CD8-positive, alpha-beta memory T cell (primary cell): ENCODE measurements around the gene POPDC2. TPM values are rescaled to one million over a fixed set of nuclear protein-coding genes. Genes with fewer than 3 reads are reported as not detected.

Source experiments
- CTCF ChIA-PET: fragments of 350-600 bp; sonication (Branson Sonifier 250); formaldehyde crosslinking; loops from one replicate; lab custom pipeline; 2021; ENCODE audit warnings: antibody characterized with exemption; lab: Charles Lee
- POLR2A ChIA-PET: fragments of 350-600 bp; sonication (Branson Sonifier 250); formaldehyde crosslinking; loops from one replicate; lab custom pipeline; 2021; ENCODE audit warnings: antibody characterized with exemption; lab: Charles Lee
- DNase-seq, 5 donors: peaks; one replicate each; pipeline versions ENCODE4 v3.0.0 to v3.0.0-alpha.2; 2020 to 2022; ENCODE audit warnings: mixed read lengths in 1 of 5
- H3K27ac ChIP-seq: one replicate; pipeline ENCODE4 v1.7.0; 2013; ENCODE audit warnings: low read depth, mild to moderate bottlenecking, low read length, moderate library complexity
- H3K27me3 ChIP-seq: 2 replicates; pipeline ENCODE4 v1.7.0; 2013; ENCODE audit warnings: low read length, mild to moderate bottlenecking; ENCODE audit not compliant: insufficient read depth, poor library complexity, severe bottlenecking
- H3K36me3 ChIP-seq: 2 replicates; pipeline ENCODE4 v1.7.0; 2013; ENCODE audit warnings: mild to moderate bottlenecking, low read length, moderate library complexity; ENCODE audit not compliant: insufficient read depth
- H3K4me1 ChIP-seq: 2 replicates; pipeline ENCODE4 v1.7.0; 2013; ENCODE audit warnings: mild to moderate bottlenecking, low read length, moderate library complexity; ENCODE audit not compliant: insufficient read depth
- H3K4me3 ChIP-seq: 2 replicates; pipeline ENCODE4 v1.7.0; 2013; ENCODE audit warnings: mild to moderate bottlenecking, low read length
- H3K9me3 ChIP-seq: 2 replicates; pipeline ENCODE4 v1.7.0; 2013; ENCODE audit warnings: mild to moderate bottlenecking, low read length
- H3K27ac Mint-ChIP-seq, 8 donors: one replicate each; pipeline ENCODE4 v1.8.0; 2020 to 2021; ENCODE audit warnings: mixed read lengths in 8 of 8, mild to moderate bottlenecking in 6 of 8, inconsistent platforms in 3 of 8, moderate library complexity in 3 of 8
- H3K27me3 Mint-ChIP-seq, 2 donors: one replicate each; pipeline ENCODE4 v1.8.0; 2020 to 2021; ENCODE audit warnings: mixed read lengths in 2 of 2, mild to moderate bottlenecking in 1 of 2, moderate library complexity in 1 of 2
- H3K36me3 Mint-ChIP-seq, 3 donors: one replicate each; pipeline ENCODE4 v1.8.0; 2020 to 2021; ENCODE audit warnings: mixed read lengths in 3 of 3, inconsistent platforms in 1 of 3, mild to moderate bottlenecking in 1 of 3
- H3K4me1 Mint-ChIP-seq, 3 donors: one replicate each; pipeline ENCODE4 v1.8.0; 2020 to 2021; ENCODE audit warnings: mixed read lengths in 3 of 3, inconsistent platforms in 1 of 3, mild to moderate bottlenecking in 1 of 3
- H3K4me3 Mint-ChIP-seq, 7 donors: one replicate each; pipeline ENCODE4 v1.8.0; 2020 to 2021; ENCODE audit warnings: mixed read lengths in 7 of 7, mild to moderate bottlenecking in 6 of 7, moderate library complexity in 4 of 7, inconsistent platforms in 2 of 7
- H3K9me3 Mint-ChIP-seq, 5 donors: one replicate each; pipeline ENCODE4 v1.8.0; 2020 to 2022; ENCODE audit warnings: mixed read lengths in 5 of 5, mild to moderate bottlenecking in 3 of 5, moderate library complexity in 2 of 5, inconsistent platforms in 1 of 5
- polyA plus RNA-seq: library from polyadenylated mRNA; unstranded; fragments of 300-500 nt; fragmentation: Illumina TruSeq; gene quantifications from one replicate; pipeline ENCODE4 v1.2.3, GENCODE V29; 2021
- total RNA-seq, 2 experiments: library from RNA; stranded (reverse); gene quantifications; one replicate each; pipeline ENCODE4 v1.2.3, GENCODE V29; 2021

The POPDC2 gene
- total and polyA plus RNA-seq, 3 experiments from 2014 or later = 2.0 to 3.2 (median 2.2) TPM

DNA sequence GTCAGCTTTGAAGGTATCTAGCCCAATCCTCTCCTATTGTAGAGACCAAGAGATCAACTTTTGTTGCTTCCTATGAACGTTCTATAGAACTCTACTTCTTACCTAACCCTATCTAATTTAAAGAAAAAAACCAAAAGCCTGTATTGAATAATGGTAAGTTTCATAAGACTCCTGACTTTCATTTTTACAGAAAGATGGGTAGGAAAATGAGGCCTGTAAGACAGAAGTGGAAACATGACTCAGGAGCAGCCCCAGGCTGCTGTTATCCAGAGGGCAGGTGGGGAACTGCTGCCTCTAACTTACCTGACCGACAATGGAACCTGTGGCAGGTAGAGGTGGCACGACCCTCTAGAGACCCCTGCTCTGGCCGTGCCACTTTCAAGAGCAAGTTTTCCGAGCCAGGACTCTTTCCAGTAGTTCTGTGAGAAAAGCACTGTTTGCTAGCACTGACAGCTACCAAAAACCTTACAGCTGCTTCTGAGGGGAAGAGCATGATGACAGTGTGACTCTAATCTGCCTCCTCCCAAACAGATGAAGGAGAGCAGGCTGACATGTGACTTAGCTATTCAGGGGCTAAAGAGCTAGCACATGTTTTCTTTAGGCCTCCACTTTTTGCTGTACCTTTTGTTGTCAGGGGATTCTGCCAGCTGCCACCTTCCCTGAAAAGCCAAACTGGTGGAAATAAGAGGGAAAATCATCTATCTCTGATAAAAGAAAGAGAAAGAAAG, 17.5 kb downstream of the POPDC2 start:
- no peaks in the 10 kb centered on the region for H3K27me3 ChIP-seq
- Mint-ChIP-seq H3K4me3 (no peak overlapping the region), H3K9me3 (no peaks in the 10 kb centered on the region), H3K27ac (no peak overlapping the region), H3K4me1 (peaks cover 0 to 9% (median 4%) of the 10 kb centered on the region in 3 donors), H3K36me3 (peaks cover 6 to 59% (median 18%) of the 10 kb centered on the region in 3 donors), H3K27me3 (no peaks in the 10 kb centered on the region)
- H3K4me1 ChIP-seq = no peaks in the 10 kb centered on the region
- ChIA-PET POLR2A (no interaction called here), CTCF (no interaction called here)
- no peak overlapping the region for H3K4me3 ChIP-seq
- H3K27ac ChIP-seq = no peak overlapping the region
- H3K36me3 ChIP-seq = no peaks in the 10 kb centered on the region
- H3K9me3 ChIP-seq = no peaks in the 10 kb centered on the region
- no peak for DNase-seq

DNA sequence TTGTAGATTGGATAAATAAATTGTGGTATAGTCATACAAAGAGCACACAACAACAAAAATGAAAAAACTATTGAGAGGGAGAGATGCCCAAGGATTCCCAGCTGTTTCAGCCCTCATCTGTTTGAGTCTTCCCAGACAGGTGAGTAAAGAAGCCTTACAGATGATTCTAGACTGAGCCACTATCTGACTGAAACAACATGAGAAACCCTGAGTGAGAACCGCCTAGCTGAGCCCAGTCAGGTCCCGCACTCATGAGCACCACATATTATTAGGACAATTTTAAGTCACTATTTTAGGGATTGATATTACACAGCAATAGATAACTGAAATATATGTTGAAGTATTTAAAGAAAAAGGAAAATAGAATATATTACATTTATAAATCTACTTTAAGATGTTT, 19.0 kb downstream of the POPDC2 start:
- ChIA-PET POLR2A (interaction anchor here (0.7 kb wide), 1 partner anchor 590 kb away, joined by 11 read pairs; no protein-coding TSS in a partner anchor), CTCF (no interaction called here)
- peaks cover 0 to 9% (median 4%) of the 10 kb centered on the region in 3 donors for H3K4me1 Mint-ChIP-seq

DNA sequence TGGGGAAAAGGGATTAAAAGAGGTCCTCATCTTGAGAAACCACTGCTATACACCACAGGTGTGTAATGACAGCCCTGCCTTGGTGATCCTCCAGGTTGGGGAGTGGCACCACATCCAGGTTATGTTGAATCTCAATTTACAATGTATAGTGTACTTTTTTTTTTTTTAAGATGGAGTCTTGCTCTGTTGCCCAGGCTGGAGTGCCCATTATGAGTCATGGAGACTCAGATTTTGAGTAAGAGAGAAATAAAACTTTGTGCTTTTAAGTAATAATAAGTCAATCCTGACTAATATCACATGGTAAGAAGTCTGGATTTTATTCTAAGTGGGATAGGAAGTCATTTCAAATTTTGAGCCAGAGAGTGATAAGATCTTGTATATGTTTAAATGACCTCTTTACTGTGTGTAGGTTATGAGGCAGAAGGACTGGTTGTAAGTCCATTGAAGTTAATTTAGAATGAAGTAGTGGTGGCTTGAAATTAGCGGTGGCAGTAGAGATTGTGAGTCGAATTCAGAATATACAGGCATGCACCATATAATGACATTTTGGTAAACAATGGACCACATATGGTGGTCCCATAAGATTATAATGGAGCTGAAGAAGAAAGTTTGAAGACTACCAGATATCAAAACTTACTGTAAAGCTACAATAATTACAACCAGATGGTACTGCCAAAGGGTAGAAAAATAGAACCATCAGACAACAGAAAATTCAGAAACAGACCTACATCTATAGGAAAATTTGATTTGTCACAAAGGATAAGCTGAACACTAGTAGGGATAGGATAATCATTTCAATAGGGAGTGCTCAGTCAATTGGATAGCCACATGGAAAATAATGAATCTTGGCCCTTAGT, 20.7 kb downstream of the POPDC2 start:
- Mint-ChIP-seq H3K9me3 (no peaks in the 10 kb centered on the region), H3K4me3 (no peak overlapping the region), H3K27me3 (no peaks in the 10 kb centered on the region), H3K27ac (no peak overlapping the region), H3K4me1 (peaks cover 0 to 9% (median 4%) of the 10 kb centered on the region in 3 donors), H3K36me3 (peaks cover 0 to 32% (median 12%) of the 10 kb centered on the region in 3 donors)
- Histone ChIP-seq H3K4me1 (no peaks in the 10 kb centered on the region), H3K4me3 (no peak overlapping the region), H3K36me3 (no peaks in the 10 kb centered on the region), H3K27ac (no peak overlapping the region), H3K9me3 (no peaks in the 10 kb centered on the region), H3K27me3 (no peaks in the 10 kb centered on the region)
- CTCF ChIA-PET = no interaction called here
- POLR2A ChIA-PET = no interaction called here
- no peak for DNase-seq

More for the DNA sequence above, 19.0 kb downstream of the POPDC2 start:
- no peak for DNase-seq
- no peaks in the 10 kb centered on the region for H3K4me1 ChIP-seq
- H3K9me3 ChIP-seq = no peaks in the 10 kb centered on the region
- H3K27me3 ChIP-seq = no peaks in the 10 kb centered on the region
- peaks cover under 1 to 44% (median 13%) of the 10 kb centered on the region in 3 donors for H3K36me3 Mint-ChIP-seq
- no peak overlapping the region for H3K4me3 Mint-ChIP-seq
- no peak overlapping the region for H3K4me3 ChIP-seq
- H3K27me3 Mint-ChIP-seq = no peaks in the 10 kb centered on the region
- no peaks in the 10 kb centered on the region for H3K9me3 Mint-ChIP-seq
- no peak overlapping the region for H3K27ac Mint-ChIP-seq
- H3K36me3 ChIP-seq = no peaks in the 10 kb centered on the region
- H3K27ac ChIP-seq = no peak overlapping the region

DNA sequence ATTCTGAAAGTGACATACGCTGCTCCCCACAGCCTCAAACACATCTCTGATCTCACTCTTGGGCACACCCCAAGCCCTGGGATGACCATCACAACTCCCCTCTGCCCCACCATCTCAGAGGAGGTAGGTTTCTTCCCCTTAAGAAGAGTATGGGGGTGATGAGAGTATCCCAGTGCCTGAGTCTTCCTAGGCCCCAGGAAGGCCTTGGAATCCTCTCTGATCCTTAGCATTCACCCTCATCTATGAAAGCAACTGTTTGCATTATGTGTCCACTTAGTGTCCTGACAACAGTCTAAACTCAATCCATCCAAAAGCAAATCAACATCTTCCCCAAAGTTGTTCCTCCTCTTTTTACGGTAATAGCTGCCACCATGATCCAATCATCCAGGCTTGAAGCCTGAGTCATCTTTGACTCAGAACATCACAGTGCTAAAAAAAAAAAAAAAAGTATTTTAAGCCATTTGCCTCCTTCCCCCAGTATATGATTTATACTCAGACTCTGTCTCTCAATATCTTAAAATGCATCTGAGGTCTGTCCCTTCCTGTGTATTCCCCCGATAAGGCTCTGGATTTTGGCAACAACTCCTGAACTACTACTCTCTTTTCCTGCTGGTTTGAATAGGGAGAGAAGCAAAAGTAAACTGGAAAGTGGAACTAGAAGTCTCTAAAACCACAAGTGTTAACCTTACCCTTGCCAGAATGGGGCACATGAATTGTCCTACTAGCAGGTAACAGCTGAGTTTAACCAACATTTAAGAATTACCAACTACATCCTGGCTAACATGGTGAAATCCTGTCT, 22.5 kb downstream of the POPDC2 start:
- no peaks in the 10 kb centered on the region for H3K27me3 Mint-ChIP-seq
- Histone ChIP-seq H3K27me3 (no peaks in the 10 kb centered on the region), H3K9me3 (no peaks in the 10 kb centered on the region), H3K4me1 (no peaks in the 10 kb centered on the region), H3K4me3 (no peak overlapping the region), H3K36me3 (no peaks in the 10 kb centered on the region), H3K27ac (no peak overlapping the region)
- H3K4me1 Mint-ChIP-seq = peaks cover 0 to 9% (median 4%) of the 10 kb centered on the region in 3 donors
- DNase-seq = no peak
- peaks cover 0 to 18% (median 5%) of the 10 kb centered on the region in 3 donors for H3K36me3 Mint-ChIP-seq
- CTCF ChIA-PET = no interaction called here
- peak overlapping the region in 1 of 7 donors; percentile 10 for H3K4me3 Mint-ChIP-seq
- POLR2A ChIA-PET = no interaction called here
- H3K27ac Mint-ChIP-seq = peak overlapping the region in 1 of 8 donors; percentile 35
- H3K9me3 Mint-ChIP-seq = no peaks in the 10 kb centered on the region

DNA sequence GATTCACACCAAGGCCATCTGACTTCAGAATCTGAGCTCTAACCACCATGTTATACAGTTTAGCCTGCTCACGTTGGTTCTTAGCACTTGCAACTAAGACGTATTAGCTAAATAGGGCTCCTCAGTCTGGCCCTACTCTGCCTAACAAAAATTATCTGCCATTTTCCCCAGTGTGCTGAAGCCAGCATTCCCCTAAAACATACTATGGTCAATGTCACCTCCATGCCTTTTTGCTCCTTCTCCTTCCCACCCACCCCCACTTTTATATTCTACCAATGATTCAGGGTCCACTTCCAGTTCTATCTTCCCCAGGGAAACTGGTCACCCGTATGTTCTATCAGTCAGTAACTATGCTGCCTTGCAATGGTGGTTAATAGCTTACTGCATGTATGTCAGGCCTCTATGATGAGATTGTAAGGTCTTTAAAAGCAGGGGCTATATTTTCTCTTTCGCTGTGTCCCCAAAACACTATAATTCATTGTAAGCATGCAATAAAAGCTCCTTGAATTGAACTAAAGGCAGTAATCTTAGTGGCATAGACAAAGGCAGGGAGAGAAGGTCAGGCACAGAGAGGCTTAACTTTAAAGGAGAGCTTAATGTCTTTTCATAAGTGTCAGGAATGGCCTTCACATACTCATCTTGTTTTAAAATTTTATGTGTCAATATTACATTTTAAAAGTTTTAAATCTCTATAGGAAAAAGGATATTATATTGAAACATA, 23.3 kb downstream of the POPDC2 start:
- Mint-ChIP-seq H3K27me3 (peaks cover 0 to 5% of the 10 kb centered on the region in 2 donors), H3K27ac (peak overlapping the region in 1 of 8 donors; percentile 74), H3K4me1 (peaks cover 0 to 9% (median 4%) of the 10 kb centered on the region in 3 donors), H3K36me3 (peaks cover 0 to 10% (median 5%) of the 10 kb centered on the region in 3 donors), H3K9me3 (no peaks in the 10 kb centered on the region), H3K4me3 (no peak overlapping the region)
- H3K4me1 ChIP-seq = no peaks in the 10 kb centered on the region
- ChIA-PET POLR2A (no interaction called here), CTCF (no interaction called here)
- H3K27ac ChIP-seq = no peak overlapping the region
- no peaks in the 10 kb centered on the region for H3K9me3 ChIP-seq
- H3K36me3 ChIP-seq = no peaks in the 10 kb centered on the region
- H3K27me3 ChIP-seq = no peaks in the 10 kb centered on the region
- no peak for DNase-seq
- H3K4me3 ChIP-seq = no peak overlapping the region

DNA sequence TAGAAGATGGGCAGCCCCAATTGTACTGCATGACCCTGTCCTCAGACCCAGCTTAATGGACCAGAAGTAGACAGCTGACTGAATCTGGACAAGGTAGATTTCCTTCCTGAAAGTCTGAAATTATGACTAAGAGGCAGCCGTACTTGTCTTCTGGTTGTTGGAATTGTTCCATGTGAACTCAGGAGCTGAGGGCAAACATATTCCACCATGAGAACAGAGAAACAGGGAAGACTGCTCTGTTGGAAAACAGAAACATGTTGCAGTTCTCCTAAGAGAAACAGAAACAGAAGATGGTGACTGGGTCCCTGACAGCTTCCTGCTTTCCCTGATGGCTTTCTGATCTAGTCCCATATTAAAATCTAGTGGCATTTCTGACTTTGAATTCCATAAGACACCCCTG, 24.1 kb downstream of the POPDC2 start:
- Histone ChIP-seq H3K27ac (no peak overlapping the region), H3K36me3 (no peaks in the 10 kb centered on the region), H3K4me1 (no peaks in the 10 kb centered on the region), H3K9me3 (no peaks in the 10 kb centered on the region), H3K27me3 (no peaks in the 10 kb centered on the region), H3K4me3 (no peak overlapping the region)
- POLR2A ChIA-PET = no interaction called here
- peaks cover 0 to 9% (median 4%) of the 10 kb centered on the region in 3 donors for H3K4me1 Mint-ChIP-seq
- no peak for DNase-seq
- H3K36me3 Mint-ChIP-seq = peaks cover 0 to 4% (median 4%) of the 10 kb centered on the region in 3 donors
- H3K27me3 Mint-ChIP-seq = peaks cover 0 to 5% of the 10 kb centered on the region in 2 donors
- H3K4me3 Mint-ChIP-seq = no peak overlapping the region
- H3K9me3 Mint-ChIP-seq = no peaks in the 10 kb centered on the region
- CTCF ChIA-PET = no interaction called here
- H3K27ac Mint-ChIP-seq = no peak overlapping the region

DNA sequence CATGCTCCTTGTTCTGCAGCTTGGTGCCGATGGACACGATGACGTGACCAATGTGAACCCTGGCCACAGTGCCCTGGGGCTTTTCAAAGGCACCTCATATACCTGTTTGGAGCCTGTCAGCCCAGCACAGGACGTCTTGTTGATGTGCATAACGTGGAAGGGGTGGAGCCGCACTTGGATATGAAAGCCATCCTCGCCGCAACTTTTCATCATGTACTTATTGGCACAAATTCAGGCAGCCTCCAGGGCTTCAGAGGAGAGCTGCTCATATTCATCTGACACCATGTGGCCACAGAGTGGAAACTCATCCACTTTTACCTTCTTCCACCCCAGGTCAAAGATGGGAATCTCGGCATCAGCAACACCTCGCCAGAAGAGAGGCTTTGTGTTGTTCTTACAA, 24.7 kb downstream of the POPDC2 start:
- POLR2A ChIA-PET = no interaction called here
- H3K4me3 Mint-ChIP-seq = no peak overlapping the region

More for the DNA sequence above, 24.7 kb downstream of the POPDC2 start:
- peaks cover 0 to 9% (median 4%) of the 10 kb centered on the region in 3 donors for H3K4me1 Mint-ChIP-seq
- H3K36me3 Mint-ChIP-seq = peaks cover 0 to 3% (median 1%) of the 10 kb centered on the region in 3 donors
- Histone ChIP-seq H3K36me3 (no peaks in the 10 kb centered on the region), H3K27me3 (no peaks in the 10 kb centered on the region), H3K4me1 (no peaks in the 10 kb centered on the region), H3K4me3 (no peak overlapping the region), H3K27ac (no peak overlapping the region), H3K9me3 (no peaks in the 10 kb centered on the region)
- CTCF ChIA-PET = no interaction called here
- no peak overlapping the region for H3K27ac Mint-ChIP-seq
- H3K9me3 Mint-ChIP-seq = no peaks in the 10 kb centered on the region
- H3K27me3 Mint-ChIP-seq = peaks cover 0 to 8% of the 10 kb centered on the region in 2 donors
- no peak for DNase-seq
